ENCODE data around the gene STRN3. TPM values are rescaled to one million over a fixed set of nuclear protein-coding genes. Genes with fewer than 3 reads are reported as not detected.
"Not testable (repeated sequence)": the region's sequence is repeated elsewhere in the genome, so short reads cannot be mapped to it uniquely, and the experiment has no call there.

The STRN3 gene, protein sequence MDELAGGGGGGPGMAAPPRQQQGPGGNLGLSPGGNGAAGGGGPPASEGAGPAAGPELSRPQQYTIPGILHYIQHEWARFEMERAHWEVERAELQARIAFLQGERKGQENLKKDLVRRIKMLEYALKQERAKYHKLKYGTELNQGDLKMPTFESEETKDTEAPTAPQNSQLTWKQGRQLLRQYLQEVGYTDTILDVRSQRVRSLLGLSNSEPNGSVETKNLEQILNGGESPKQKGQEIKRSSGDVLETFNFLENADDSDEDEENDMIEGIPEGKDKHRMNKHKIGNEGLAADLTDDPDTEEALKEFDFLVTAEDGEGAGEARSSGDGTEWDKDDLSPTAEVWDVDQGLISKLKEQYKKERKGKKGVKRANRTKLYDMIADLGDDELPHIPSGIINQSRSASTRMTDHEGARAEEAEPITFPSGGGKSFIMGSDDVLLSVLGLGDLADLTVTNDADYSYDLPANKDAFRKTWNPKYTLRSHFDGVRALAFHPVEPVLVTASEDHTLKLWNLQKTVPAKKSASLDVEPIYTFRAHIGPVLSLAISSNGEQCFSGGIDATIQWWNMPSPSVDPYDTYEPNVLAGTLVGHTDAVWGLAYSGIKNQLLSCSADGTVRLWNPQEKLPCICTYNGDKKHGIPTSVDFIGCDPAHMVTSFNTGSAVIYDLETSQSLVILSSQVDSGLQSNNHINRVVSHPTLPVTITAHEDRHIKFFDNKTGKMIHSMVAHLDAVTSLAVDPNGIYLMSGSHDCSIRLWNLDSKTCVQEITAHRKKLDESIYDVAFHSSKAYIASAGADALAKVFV
- 3.8 TPM for polyA plus RNA-seq (2012; ENCODE audit: low read depth, missing spikeins)

DNA sequence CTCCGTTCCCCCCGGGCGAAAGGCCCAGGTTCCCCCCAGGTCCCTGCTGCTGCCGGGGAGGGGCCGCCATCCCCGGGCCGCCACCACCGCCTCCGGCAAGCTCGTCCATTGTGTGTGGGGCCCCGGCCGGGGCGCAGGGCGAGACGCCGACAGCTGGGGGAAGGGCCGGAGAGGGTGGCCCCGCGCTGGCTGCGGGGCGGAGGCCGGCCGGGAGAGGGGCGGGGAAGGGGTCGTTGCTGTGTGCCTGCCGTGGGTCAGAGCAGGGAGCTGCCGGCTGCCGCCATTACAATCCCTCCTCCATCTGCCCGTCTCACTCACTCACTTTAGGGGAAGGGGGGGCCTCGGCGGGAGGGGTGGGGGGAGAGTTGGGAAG, at the start of gene STRN3:
Gene STRN3, minus strand, starts transcription at position 303 of the 373 bp plus-strand sequence. Its CDS starts 194 bp downstream, at position 109.
- no peak for DNase-seq (ENCODE audit: insufficient read length, low spot score)
- TF ChIP-seq PAX5 (IDR thresholded peaks at IDR 0.05; ENCODE audit: insufficient read depth, low read length, severe bottlenecking) = no peak
- TF ChIP-seq POLR2A (IDR thresholded peaks at IDR 0.05; ENCODE audit: low read depth, low read length) = peak; percentile 72; the same call in 1 of the 2 replicates
- TF ChIP-seq POLR2AphosphoS5 (IDR thresholded peaks at IDR 0.05; ENCODE audit: low read depth, low read length) = peak; percentile 49; the same call in 1 of the 2 replicates
- peak; percentile 40 for TF ChIP-seq TAF1 (IDR thresholded peaks at IDR 0.05; ENCODE audit: low read depth, low read length)
- TF ChIP-seq SPI1 (IDR thresholded peaks at IDR 0.05; ENCODE audit: low read depth, low read length) = no peak
- TF ChIP-seq POU2F2 (IDR thresholded peaks at IDR 0.05; ENCODE audit: low read depth, low read length) = no peak
- no peak for FAIRE-seq

DNA sequence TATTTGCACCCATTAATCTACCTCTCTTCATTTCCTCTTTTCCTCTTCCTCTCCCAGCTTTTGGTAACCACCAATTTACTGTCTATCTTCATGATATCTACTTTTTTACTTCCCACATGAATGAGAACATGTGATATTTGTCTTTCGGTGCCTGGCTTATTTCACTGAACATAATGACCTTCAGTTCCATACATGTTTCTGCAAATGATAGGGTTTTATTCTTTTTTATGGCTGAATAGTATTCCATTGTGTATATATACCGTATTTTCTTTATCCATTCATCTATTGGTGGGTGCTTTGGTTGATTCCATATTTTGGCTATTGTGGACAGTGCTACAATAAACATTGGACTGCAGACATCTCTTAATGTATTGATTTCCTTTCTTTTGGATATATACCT, 49.0 kb upstream of the STRN3 start:
- DNase-seq (ENCODE audit: insufficient read length, low spot score) (no peak), FAIRE-seq (no peak)
- TF ChIP-seq POLR2A (IDR thresholded peaks at IDR 0.05; ENCODE audit: low read depth, low read length) = no peak
- no peak for TF ChIP-seq TAF1 (IDR thresholded peaks at IDR 0.05; ENCODE audit: low read depth, low read length)

- TF ChIP-seq POU2F2 (IDR thresholded peaks at IDR 0.05; ENCODE audit: low read depth, low read length) (no peak), POLR2AphosphoS5 (IDR thresholded peaks at IDR 0.05; ENCODE audit: low read depth, low read length) (no peak), PAX5 (IDR thresholded peaks at IDR 0.05; ENCODE audit: insufficient read depth, low read length, severe bottlenecking) (no peak), TAF1 (IDR thresholded peaks at IDR 0.05; ENCODE audit: low read depth, low read length) (no peak), SPI1 (IDR thresholded peaks at IDR 0.05; ENCODE audit: low read depth, low read length) (no peak), POLR2A (IDR thresholded peaks at IDR 0.05; ENCODE audit: low read depth, low read length) (no peak)
- FAIRE-seq = no peak
- DNase-seq (ENCODE audit: insufficient read length, low spot score) = no peak
Observed at GRCh38 chr14:31071151-31071550, 45.0 kb upstream of the STRN3 start.

- DNase-seq (ENCODE audit: insufficient read length, low spot score) (no peak), FAIRE-seq (no peak)
- TF ChIP-seq POLR2AphosphoS5 (IDR thresholded peaks at IDR 0.05; ENCODE audit: low read depth, low read length) = no peak
- TF ChIP-seq PAX5 (IDR thresholded peaks at IDR 0.05; ENCODE audit: insufficient read depth, low read length, severe bottlenecking) = no peak
- no peak for TF ChIP-seq POU2F2 (IDR thresholded peaks at IDR 0.05; ENCODE audit: low read depth, low read length)
- no peak for TF ChIP-seq TAF1 (IDR thresholded peaks at IDR 0.05; ENCODE audit: low read depth, low read length)
- TF ChIP-seq SPI1 (IDR thresholded peaks at IDR 0.05; ENCODE audit: low read depth, low read length) = no peak
Observed at GRCh38 chr14:31070431-31070830, 44.3 kb upstream of the STRN3 start.

GRCh38 chr14:31069343-31069742, 43.2 kb upstream of the STRN3 start:
- FAIRE-seq (no peak), DNase-seq (ENCODE audit: insufficient read length, low spot score) (no peak)
- no peak for TF ChIP-seq PAX5 (IDR thresholded peaks at IDR 0.05; ENCODE audit: insufficient read depth, low read length, severe bottlenecking)
- no peak for TF ChIP-seq POLR2A (IDR thresholded peaks at IDR 0.05; ENCODE audit: low read depth, low read length)
- TF ChIP-seq POU2F2 (IDR thresholded peaks at IDR 0.05; ENCODE audit: low read depth, low read length) = no peak
- TF ChIP-seq SPI1 (IDR thresholded peaks at IDR 0.05; ENCODE audit: low read depth, low read length) = no peak
- TF ChIP-seq POLR2AphosphoS5 (IDR thresholded peaks at IDR 0.05; ENCODE audit: low read depth, low read length) = no peak
- TF ChIP-seq TAF1 (IDR thresholded peaks at IDR 0.05; ENCODE audit: low read depth, low read length) = no peak

- no peak for DNase-seq (ENCODE audit: insufficient read length, low spot score)
- FAIRE-seq = no peak
- TF ChIP-seq SPI1 (IDR thresholded peaks at IDR 0.05; ENCODE audit: low read depth, low read length) (peak; percentile 38; the same call in 1 of the 2 replicates), PAX5 (IDR thresholded peaks at IDR 0.05; ENCODE audit: insufficient read depth, low read length, severe bottlenecking) (no peak)
Observed at GRCh38 chr14:31068235-31068634, 42.1 kb upstream of the STRN3 start.

DNA sequence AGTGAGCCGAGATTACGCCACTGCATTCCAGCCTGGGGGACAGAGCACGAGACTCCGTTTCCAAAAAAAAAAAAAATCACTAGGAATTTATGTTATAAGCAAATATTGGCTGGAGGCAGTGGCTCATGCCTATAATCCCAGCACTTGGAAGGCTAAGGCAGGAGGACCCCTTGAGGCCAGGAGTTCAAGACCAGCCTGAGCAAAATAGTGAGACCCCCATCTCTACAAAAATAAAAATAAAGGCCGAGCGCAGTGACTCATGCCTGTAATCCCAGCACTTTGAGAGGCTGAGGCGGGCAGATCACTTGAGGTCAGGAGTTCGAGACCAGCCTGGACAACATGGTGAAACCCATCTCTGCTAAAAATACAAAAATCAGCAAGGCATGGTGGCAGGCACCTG, 36.7 kb upstream of the STRN3 start:
- DNase-seq (ENCODE audit: insufficient read length, low spot score); FAIRE-seq: not testable (repeated sequence)

DNA sequence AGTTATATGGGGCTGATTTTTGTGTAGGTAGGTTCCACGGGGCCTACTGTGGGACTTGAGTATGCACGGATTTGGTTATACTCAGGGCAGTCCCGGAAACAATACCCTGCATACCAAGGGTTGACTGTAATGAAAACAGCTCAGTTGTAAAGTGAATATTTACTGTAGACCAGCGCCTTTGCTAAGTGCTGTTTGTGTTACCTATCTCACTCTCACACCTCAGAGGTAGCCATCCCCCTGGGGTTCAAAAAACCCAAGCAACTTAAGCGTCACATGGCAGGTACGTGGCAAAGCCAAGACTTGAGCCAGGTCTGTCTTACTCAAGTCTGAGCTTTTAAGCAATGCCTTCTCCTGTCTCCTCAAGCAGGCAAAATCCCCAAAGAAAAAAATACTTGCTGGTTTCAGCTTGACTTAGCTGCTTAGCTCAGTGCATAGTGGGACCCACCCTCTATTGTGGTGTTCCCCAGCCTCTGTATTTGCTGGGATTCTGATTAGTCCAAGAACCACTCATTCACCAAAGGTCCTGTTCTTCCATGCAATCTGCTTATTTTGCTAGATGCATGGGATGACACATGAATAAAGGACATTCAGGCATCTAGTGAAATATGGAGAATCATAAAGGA, 34.2 kb upstream of the STRN3 start:
- FAIRE-seq (no peak), DNase-seq (ENCODE audit: insufficient read length, low spot score) (no peak)
- no peak for TF ChIP-seq POU2F2 (IDR thresholded peaks at IDR 0.05; ENCODE audit: low read depth, low read length)
- TF ChIP-seq SPI1 (IDR thresholded peaks at IDR 0.05; ENCODE audit: low read depth, low read length) = no peak
- TF ChIP-seq POLR2AphosphoS5 (IDR thresholded peaks at IDR 0.05; ENCODE audit: low read depth, low read length) = no peak

DNA sequence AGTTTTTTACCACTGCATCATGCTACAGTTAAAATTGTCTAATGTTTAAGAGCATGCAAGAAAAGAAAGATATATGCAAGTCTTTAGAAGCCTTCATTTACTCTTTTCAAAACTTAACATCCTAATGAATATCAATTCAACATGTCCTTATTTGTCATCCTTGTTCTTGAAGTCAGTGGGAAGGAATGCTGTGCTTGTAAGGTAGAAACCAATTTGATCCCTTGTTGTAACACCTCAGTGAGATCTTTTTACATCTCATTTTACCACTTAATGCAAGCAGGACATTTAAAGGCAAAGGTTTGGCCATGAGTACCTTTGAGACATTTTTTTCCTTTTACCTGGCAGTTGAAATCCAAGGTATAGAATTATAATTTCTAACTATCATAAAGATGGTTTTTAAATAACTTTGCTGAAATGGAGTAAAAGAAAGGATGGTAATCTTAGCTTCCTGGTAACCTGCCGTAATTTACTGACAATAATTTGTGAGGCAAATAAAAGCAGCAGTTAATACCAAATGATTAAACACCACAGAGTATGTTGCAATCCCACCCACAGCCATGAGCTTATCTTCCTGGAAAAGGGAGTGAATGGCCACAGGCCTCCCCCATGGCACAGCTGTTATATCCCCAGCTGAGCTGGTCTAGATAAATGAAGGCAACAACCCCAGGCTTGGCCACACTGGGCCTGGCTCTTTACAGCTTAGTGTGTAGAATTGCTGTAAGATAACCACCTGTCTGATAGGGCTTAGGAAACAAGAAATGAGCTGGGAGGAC, 33.2 kb upstream of the STRN3 start:
- FAIRE-seq (no peak), DNase-seq (ENCODE audit: insufficient read length, low spot score) (no peak)
- TF ChIP-seq TAF1 (IDR thresholded peaks at IDR 0.05; ENCODE audit: low read depth, low read length) (no peak), POU2F2 (IDR thresholded peaks at IDR 0.05; ENCODE audit: low read depth, low read length) (no peak), SPI1 (IDR thresholded peaks at IDR 0.05; ENCODE audit: low read depth, low read length) (no peak), PAX5 (IDR thresholded peaks at IDR 0.05; ENCODE audit: insufficient read depth, low read length, severe bottlenecking) (no peak), POLR2AphosphoS5 (IDR thresholded peaks at IDR 0.05; ENCODE audit: low read depth, low read length) (no peak), POLR2A (IDR thresholded peaks at IDR 0.05; ENCODE audit: low read depth, low read length) (no peak)

All from GM12891 (cell line).